HEK293 (cell line): ENCODE results near the gene GOLGA1.

ENCODE experiments used
- CTCF ChIA-PET: fragments of 350-600 bp; formaldehyde crosslinking; extraction: SDS; loops from one replicate; lab custom pipeline; 2021; ENCODE audit warnings: antibody characterized with exemption; lab: Yijun Ruan, JAX
- POLR2A ChIA-PET: fragments of 300-600 bp; formaldehyde crosslinking; extraction: SDS; loops from one replicate; lab custom pipeline; 2020; ENCODE audit warnings: antibody characterized with exemption, inconsistent platforms; lab: Yijun Ruan, JAX
- H3K27ac ChIP-seq: fragments of 200-500 bp; sonication (Bioruptor generic); 2 replicates; pipeline ENCODE4 v1.5.1; 2014; ENCODE audit warnings: low read depth, low read length, control low read depth, inconsistent platforms; ENCODE audit errors: extremely low read depth
- H3K36me3 ChIP-seq, 2 experiments: fragments of 200-500 bp in 1 of 2; sonication (Bioruptor generic) in 1 of 2; 1 replicate in 1 of 2; 2 replicates in 1 of 2; pipeline ENCODE4 v1.5.1; 2014 to 2017; ENCODE audit warnings: inconsistent platforms in 2 of 2, low read length in 2 of 2; ENCODE audit not compliant: control insufficient read depth in 2 of 2, insufficient read depth in 1 of 2
- H3K4me1 ChIP-seq: fragments of 200-500 bp; sonication (Bioruptor generic); 2 replicates; pipeline ENCODE4 v1.5.1; 2014; ENCODE audit warnings: mild to moderate bottlenecking, low read length, inconsistent platforms; ENCODE audit not compliant: control insufficient read depth, insufficient read depth
- H3K4me3 ChIP-seq: 2 replicates; pipeline ENCODE4 v1.5.1; 2011; ENCODE audit warnings: low read depth, mild to moderate bottlenecking, control low read depth, low read length, moderate library complexity
- H3K9me3 ChIP-seq: fragments of 200-500 bp; sonication (Bioruptor generic); 2 replicates; pipeline ENCODE4 v1.5.1; 2014; ENCODE audit warnings: low read depth, low read length, inconsistent platforms; ENCODE audit not compliant: control insufficient read depth, insufficient read depth
- EGR2 ChIP-seq: fragments of 450-650 bp; formaldehyde crosslinking; IDR thresholded peaks from 2 replicates; pipeline ENCODE4 v1.5.1; 2016; ENCODE audit warnings: low read depth, missing biosample characterization, missing genetic modification characterization
- GLIS2 ChIP-seq: fragments of 450-650 bp; formaldehyde crosslinking; IDR thresholded peaks from 2 replicates; pipeline ENCODE4 v1.5.1; 2016; ENCODE audit warnings: missing biosample characterization, missing genetic modification characterization
- KLF10 ChIP-seq: fragments of 450-650 bp; IDR thresholded peaks from 2 replicates; pipeline ENCODE4 v1.5.1; 2018; ENCODE audit warnings: missing biosample characterization, mild to moderate bottlenecking, missing genetic modification characterization
- ZFP69B ChIP-seq: fragments of 450-650 bp; formaldehyde crosslinking; IDR thresholded peaks from 2 replicates; pipeline ENCODE4 v1.5.1; 2016; ENCODE audit warnings: missing biosample characterization, missing genetic modification characterization
- ZIC2 ChIP-seq: fragments of 450-650 bp; formaldehyde crosslinking; IDR thresholded peaks from 2 replicates; pipeline ENCODE4 v1.5.1; 2016; ENCODE audit warnings: missing biosample characterization, missing genetic modification characterization
- ZNF146 ChIP-seq: fragments of 450-650 bp; formaldehyde crosslinking; IDR thresholded peaks from 2 replicates; pipeline ENCODE4 v1.5.1; 2016; ENCODE audit warnings: missing biosample characterization, missing genetic modification characterization
- ZNF211 ChIP-seq: fragments of 450-650 bp; formaldehyde crosslinking; IDR thresholded peaks from 2 replicates; pipeline ENCODE4 v1.5.1; 2016; ENCODE audit warnings: low read depth, missing biosample characterization, missing genetic modification characterization
- ZNF266 ChIP-seq: fragments of 450-650 bp; formaldehyde crosslinking; IDR thresholded peaks from 2 replicates; pipeline ENCODE4 v1.5.1; 2016; ENCODE audit warnings: missing biosample characterization, missing genetic modification characterization, low read depth
- ZNF449 ChIP-seq: fragments of 450-650 bp; formaldehyde crosslinking; IDR thresholded peaks from 2 replicates; pipeline ENCODE4 v1.5.1; 2017; ENCODE audit warnings: missing biosample characterization, mild to moderate bottlenecking, missing genetic modification characterization, moderate library complexity
- ZNF510 ChIP-seq: fragments of 450-650 bp; formaldehyde crosslinking; IDR thresholded peaks from 2 replicates; pipeline ENCODE4 v1.5.1; 2018; ENCODE audit warnings: mild to moderate bottlenecking, missing genetic modification characterization, missing biosample characterization; ENCODE audit not compliant: insufficient replicate concordance
- ZNF530 ChIP-seq: fragments of 450-650 bp; formaldehyde crosslinking; IDR thresholded peaks from 2 replicates; pipeline ENCODE4 v1.5.1; 2016; ENCODE audit warnings: low read depth, missing biosample characterization, missing genetic modification characterization
- ZNF623 ChIP-seq: fragments of 450-650 bp; formaldehyde crosslinking; IDR thresholded peaks from 2 replicates; pipeline ENCODE4 v1.5.1; 2016; ENCODE audit warnings: missing biosample characterization, missing genetic modification characterization
- ZNF624 ChIP-seq: fragments of 450-650 bp; formaldehyde crosslinking; IDR thresholded peaks from 2 replicates; pipeline ENCODE4 v1.5.1; 2017; ENCODE audit warnings: missing biosample characterization, missing genetic modification characterization
- ZNF626 ChIP-seq: fragments of 450-650 bp; sonication (Bioruptor Pico); formaldehyde crosslinking; IDR thresholded peaks from 2 replicates; pipeline ENCODE4 v1.5.1; 2018; ENCODE audit warnings: missing biosample characterization, missing genetic modification characterization, inconsistent platforms
- ZNF660 ChIP-seq: fragments of 450-650 bp; IDR thresholded peaks from 2 replicates; pipeline ENCODE4 v1.5.1; 2018; ENCODE audit warnings: missing biosample characterization, mild to moderate bottlenecking, missing genetic modification characterization
- ZNF670 ChIP-seq: fragments of 450-650 bp; formaldehyde crosslinking; IDR thresholded peaks from 2 replicates; pipeline ENCODE4 v1.5.1; 2016; ENCODE audit warnings: missing biosample characterization, missing genetic modification characterization, low read depth
- ZSCAN16 ChIP-seq: fragments of 450-650 bp; formaldehyde crosslinking; IDR thresholded peaks from 2 replicates; pipeline ENCODE4 v1.5.1; 2016; ENCODE audit warnings: missing biosample characterization, missing genetic modification characterization
- ZSCAN30 ChIP-seq: fragments of 450-650 bp; IDR thresholded peaks from 2 replicates; pipeline ENCODE4 v1.5.1; 2018; ENCODE audit warnings: missing biosample characterization, mild to moderate bottlenecking, missing genetic modification characterization, moderate library complexity
- TF ChIP-seq, protein P1 (sequence below): fragments of 450-650 bp; formaldehyde crosslinking; IDR thresholded peaks from 2 replicates; pipeline ENCODE4 v1.5.1; 2016; ENCODE audit warnings: missing biosample characterization, missing genetic modification characterization

GOLGA1 gene

GRCh38 chr9:124954255-124954654 lies 13.4 kb upstream of the GOLGA1 start:
- ChIA-PET CTCF (interaction anchor here (0.5 to 1.5 kb wide), 2 partner anchors 28 to 103 kb away, joined by 3 to 5 read pairs; no protein-coding TSS in a partner anchor), POLR2A (interaction anchor here (0.6 kb wide), 2 partner anchors 45 to 188 kb away, joined by 3 to 6 read pairs; no protein-coding TSS in a partner anchor)
- H3K36me3 ChIP-seq: no peaks in the 10 kb centered on the region; a peak in 1 of 3 replicates
- H3K4me1 ChIP-seq: no peaks in the 10 kb centered on the region
- no peaks in the 10 kb centered on the region for H3K9me3 ChIP-seq
- TF ChIP-seq ZFP69B (no peak), ZNF624 (tag by site-specific recombination) (no peak), ZNF623 (no peak), ZNF510 (tag by site-specific recombination) (no peak), ZSCAN16 (no peak), ZIC2 (no peak), GLIS2 (tag by site-specific recombination) (no peak), EGR2 (tag by site-specific recombination) (no peak), ZNF146 (tag by site-specific recombination) (no peak), ZNF670 (tag by site-specific recombination) (no peak), ZSCAN30 (tag by site-specific recombination) (no peak), ZNF530 (tag by site-specific recombination) (no peak), ZNF449 (tag by site-specific recombination) (no peak), ZNF626 (tag by site-specific recombination) (no peak), ZNF266 (tag by site-specific recombination) (no peak), KLF10 (tag by site-specific recombination) (no peak)
- TF ChIP-seq, protein P1, sequence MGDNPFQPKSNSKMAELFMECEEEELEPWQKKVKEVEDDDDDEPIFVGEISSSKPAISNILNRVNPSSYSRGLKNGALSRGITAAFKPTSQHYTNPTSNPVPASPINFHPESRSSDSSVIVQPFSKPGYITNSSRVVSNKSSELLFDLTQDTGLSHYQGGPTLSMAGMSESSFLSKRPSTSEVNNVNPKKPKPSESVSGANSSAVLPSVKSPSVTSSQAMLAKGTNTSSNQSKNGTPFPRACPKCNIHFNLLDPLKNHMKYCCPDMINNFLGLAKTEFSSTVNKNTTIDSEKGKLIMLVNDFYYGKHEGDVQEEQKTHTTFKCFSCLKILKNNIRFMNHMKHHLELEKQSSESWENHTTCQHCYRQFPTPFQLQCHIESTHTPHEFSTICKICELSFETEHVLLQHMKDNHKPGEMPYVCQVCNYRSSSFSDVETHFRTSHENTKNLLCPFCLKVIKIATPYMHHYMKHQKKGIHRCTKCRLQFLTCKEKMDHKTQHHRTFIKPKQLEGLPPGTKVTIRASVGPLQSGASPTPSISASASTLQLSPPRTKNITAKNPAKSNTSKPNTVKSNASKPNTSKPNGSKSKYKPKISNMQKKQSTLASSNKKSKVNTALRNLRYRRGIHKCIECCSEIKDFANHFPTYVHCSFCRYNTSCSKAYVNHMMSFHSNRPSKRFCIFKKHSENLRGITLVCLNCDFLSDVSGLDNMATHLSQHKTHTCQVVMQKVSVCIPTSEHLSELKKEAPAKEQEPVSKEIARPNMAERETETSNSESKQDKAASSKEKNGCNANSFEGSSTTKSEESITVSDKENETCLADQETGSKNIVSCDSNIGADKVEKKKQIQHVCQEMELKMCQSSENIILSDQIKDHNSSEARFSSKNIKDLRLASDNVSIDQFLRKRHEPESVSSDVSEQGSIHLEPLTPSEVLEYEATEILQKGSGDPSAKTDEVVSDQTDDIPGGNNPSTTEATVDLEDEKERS (tag by site-specific recombination): no peak
- no peak overlapping the region for H3K4me3 ChIP-seq
- no peak overlapping the region for H3K27ac ChIP-seq

- ChIA-PET POLR2A (no interaction called here), CTCF (interaction anchor here (0.7 kb wide), 1 partner anchor 194 kb away, joined by 5 read pairs; no protein-coding TSS in a partner anchor)
- H3K27ac ChIP-seq: no peak overlapping the region
- no peaks in the 10 kb centered on the region for H3K9me3 ChIP-seq
- H3K4me1 ChIP-seq: no peaks in the 10 kb centered on the region
- TF ChIP-seq ZNF211 (tag by site-specific recombination) (no peak), ZNF660 (peak; percentile 30; the same call in 1 of the 2 replicates)
- H3K36me3 ChIP-seq: no peaks in the 10 kb centered on the region; a peak in 1 of 3 replicates
- H3K4me3 ChIP-seq: no peak overlapping the region
Measured at GRCh38 chr9:124950050-124950718, 9.3 kb upstream of the GOLGA1 start.
